ENCODE measurements around the gene KCNQ4. TPM values are rescaled to one million over a fixed set of nuclear protein-coding genes. Genes with fewer than 3 reads are reported as not detected.

The KCNQ4 gene
- polyA plus RNA-seq, 3 donors = 0.13 TPM; not detected in 2

GRCh38 chr1:40853113-40853884 lies 69.7 kb downstream of the KCNQ4 start:
- Mint-ChIP-seq H3K27ac (no peak overlapping the region), H3K36me3 (no peaks in the 10 kb centered on the region), H3K4me1 (peaks cover 17% of the 10 kb centered on the region), H3K4me3 (no peak overlapping the region), H3K9me3 (peaks cover 0 to 1% (median 0%) of the 10 kb centered on the region in 7 donors), H3K27me3 (ENCODE audit: low read depth in 3 of 3) (peaks cover 4 to 5% (median 4%) of the 10 kb centered on the region in 3 donors)
- H3K4me2 ChIP-seq (replicated peaks; ENCODE audit: extremely low read depth, low read length, poor library complexity, severe bottlenecking) = no peak overlapping the region
- no peak for DNase-seq
- peaks cover 6 to 10% of the 10 kb centered on the region in 2 donors for H3K4me1 ChIP-seq (ENCODE audit: control insufficient read depth in 1 of 2, insufficient read depth in 2 of 2, low read length in 2 of 2)
- H3K9me3 ChIP-seq (replicated peaks in 1 of 2; ENCODE audit: control insufficient read depth in 1 of 2, insufficient read depth in 1 of 2, low read length in 2 of 2) = no peaks in the 10 kb centered on the region
- H3K4me3 ChIP-seq (replicated peaks in 1 of 3; ENCODE audit: low read depth in 2 of 3, low read length in 3 of 3) = no peak overlapping the region
- 77% methylated on average over 5 of the region's 13 CpGs for WGBS (ENCODE audit: insufficient coverage)
- intact Hi-C loops (cut with micrococcal nuclease) = no loop called here
- TF ChIP-seq, protein P1, sequence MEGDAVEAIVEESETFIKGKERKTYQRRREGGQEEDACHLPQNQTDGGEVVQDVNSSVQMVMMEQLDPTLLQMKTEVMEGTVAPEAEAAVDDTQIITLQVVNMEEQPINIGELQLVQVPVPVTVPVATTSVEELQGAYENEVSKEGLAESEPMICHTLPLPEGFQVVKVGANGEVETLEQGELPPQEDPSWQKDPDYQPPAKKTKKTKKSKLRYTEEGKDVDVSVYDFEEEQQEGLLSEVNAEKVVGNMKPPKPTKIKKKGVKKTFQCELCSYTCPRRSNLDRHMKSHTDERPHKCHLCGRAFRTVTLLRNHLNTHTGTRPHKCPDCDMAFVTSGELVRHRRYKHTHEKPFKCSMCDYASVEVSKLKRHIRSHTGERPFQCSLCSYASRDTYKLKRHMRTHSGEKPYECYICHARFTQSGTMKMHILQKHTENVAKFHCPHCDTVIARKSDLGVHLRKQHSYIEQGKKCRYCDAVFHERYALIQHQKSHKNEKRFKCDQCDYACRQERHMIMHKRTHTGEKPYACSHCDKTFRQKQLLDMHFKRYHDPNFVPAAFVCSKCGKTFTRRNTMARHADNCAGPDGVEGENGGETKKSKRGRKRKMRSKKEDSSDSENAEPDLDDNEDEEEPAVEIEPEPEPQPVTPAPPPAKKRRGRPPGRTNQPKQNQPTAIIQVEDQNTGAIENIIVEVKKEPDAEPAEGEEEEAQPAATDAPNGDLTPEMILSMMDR (IDR thresholded peaks at IDR 0.05) = no peak
- no peaks in the 10 kb centered on the region for H4K20me1 ChIP-seq (ENCODE audit: insufficient read depth, low read length)
- H3K79me2 ChIP-seq (ENCODE audit: insufficient read depth, low read length) = no peaks in the 10 kb centered on the region
- H3K36me3 ChIP-seq (replicated peaks in 1 of 2; ENCODE audit: control insufficient read depth in 1 of 2, insufficient read depth in 2 of 2, low read length in 2 of 2) = no peaks in the 10 kb centered on the region
- H3K27me3 ChIP-seq (ENCODE audit: control insufficient read depth in 2 of 2, insufficient read depth in 2 of 2, low read length in 2 of 2) = no peaks in the 10 kb centered on the region
- H2AFZ ChIP-seq (ENCODE audit: insufficient read depth, low read depth, low read length, poor library complexity, severe bottlenecking) = no peak overlapping the region
- no peak overlapping the region for H3K27ac ChIP-seq (ENCODE audit: low read depth in 1 of 2, low read length in 2 of 2)
- no peak overlapping the region for H3K9ac ChIP-seq (ENCODE audit: insufficient read depth, low read length, poor library complexity, severe bottlenecking)

DNA sequence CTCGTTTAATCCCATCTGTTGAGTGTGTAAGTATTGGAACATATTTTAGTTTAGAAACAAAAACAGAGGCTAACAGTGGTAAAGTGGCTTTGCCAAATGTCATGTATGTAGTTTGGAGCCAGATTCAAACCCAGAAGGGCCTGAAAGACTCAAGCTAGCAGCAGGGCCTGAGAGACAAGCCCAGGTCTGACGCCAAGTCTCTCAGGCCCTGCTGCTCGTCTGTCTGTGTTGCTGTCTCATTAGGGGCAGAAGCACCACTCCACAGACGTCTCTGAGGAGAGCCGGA lies 70.2 kb downstream of the KCNQ4 start:
- Mint-ChIP-seq H3K9me3 (peaks cover 0 to 1% (median 0%) of the 10 kb centered on the region in 7 donors), H3K36me3 (no peaks in the 10 kb centered on the region)
- TF ChIP-seq, protein P1 (IDR thresholded peaks at IDR 0.05) = no peak

More for the DNA sequence above, 70.2 kb downstream of the KCNQ4 start:
- Mint-ChIP-seq H3K27ac (no peak overlapping the region), H3K4me1 (peaks cover 19% of the 10 kb centered on the region), H3K4me3 (no peak overlapping the region), H3K27me3 (ENCODE audit: low read depth in 3 of 3) (peaks cover 4 to 6% (median 5%) of the 10 kb centered on the region in 3 donors)
- no peaks in the 10 kb centered on the region for H3K27me3 ChIP-seq (ENCODE audit: control insufficient read depth in 2 of 2, insufficient read depth in 2 of 2, low read length in 2 of 2)
- no peaks in the 10 kb centered on the region for H4K20me1 ChIP-seq (ENCODE audit: insufficient read depth, low read length)
- H3K9ac ChIP-seq (ENCODE audit: insufficient read depth, low read length, poor library complexity, severe bottlenecking) = no peak overlapping the region
- peaks cover 6 to 14% of the 10 kb centered on the region in 2 donors for H3K4me1 ChIP-seq (ENCODE audit: control insufficient read depth in 1 of 2, insufficient read depth in 2 of 2, low read length in 2 of 2)
- no peak overlapping the region for H3K4me3 ChIP-seq (replicated peaks in 1 of 3; ENCODE audit: low read depth in 2 of 3, low read length in 3 of 3)
- 97% methylated on average over 5 of the region's 5 CpGs for WGBS (ENCODE audit: insufficient coverage)
- no peaks in the 10 kb centered on the region for H3K36me3 ChIP-seq (replicated peaks in 1 of 2; ENCODE audit: control insufficient read depth in 1 of 2, insufficient read depth in 2 of 2, low read length in 2 of 2)
- no peak overlapping the region for H3K27ac ChIP-seq (ENCODE audit: low read depth in 1 of 2, low read length in 2 of 2)
- no peaks in the 10 kb centered on the region for H3K79me2 ChIP-seq (ENCODE audit: insufficient read depth, low read length)
- no peak overlapping the region for H2AFZ ChIP-seq (ENCODE audit: insufficient read depth, low read depth, low read length, poor library complexity, severe bottlenecking)
- intact Hi-C loops (cut with micrococcal nuclease) = no loop called here
- DNase-seq = no peak
- H3K9me3 ChIP-seq (replicated peaks in 1 of 2; ENCODE audit: control insufficient read depth in 1 of 2, insufficient read depth in 1 of 2, low read length in 2 of 2) = no peaks in the 10 kb centered on the region
- no peak overlapping the region for H3K4me2 ChIP-seq (replicated peaks; ENCODE audit: extremely low read depth, low read length, poor library complexity, severe bottlenecking)

Measured in CD14-positive monocyte (primary cell).